Naive B cell (primary cell): ENCODE measurements around the gene ZIC4. TPM values are rescaled to one million over a fixed set of nuclear protein-coding genes. Genes with fewer than 3 reads are reported as not detected.

ENCODE experiments used
- ATAC-seq, 2 donors: fragments of 150-1000 bp; cut with Tn5 transposase; 2 replicates each; pipeline ENCODE4 v1.10.0; 2021; ENCODE audit warnings: low read depth in 2 of 2, mild to moderate bottlenecking in 2 of 2, moderate library complexity in 2 of 2
- DNase-seq: peaks from one replicate; pipeline ENCODE4 v3.0.0; 2022
- H3K27ac Mint-ChIP-seq, 6 donors: one replicate each; pipeline ENCODE4 v1.8.0; 2020 to 2022; ENCODE audit warnings: mild to moderate bottlenecking in 6 of 6, mixed read lengths in 6 of 6, moderate library complexity in 5 of 6, inconsistent platforms in 2 of 6
- H3K27me3 Mint-ChIP-seq, 3 donors: one replicate each; pipeline ENCODE4 v1.8.0; 2021 to 2022; ENCODE audit warnings: mixed read lengths in 3 of 3, mild to moderate bottlenecking in 1 of 3
- H3K36me3 Mint-ChIP-seq, 2 donors: one replicate each; pipeline ENCODE4 v1.8.0; 2020 to 2022; ENCODE audit warnings: mixed read lengths in 2 of 2, inconsistent platforms in 1 of 2, mild to moderate bottlenecking in 1 of 2
- H3K4me1 Mint-ChIP-seq, 3 donors: one replicate each; pipeline ENCODE4 v1.8.0; 2020 to 2022; ENCODE audit warnings: mixed read lengths in 3 of 3, inconsistent platforms in 1 of 3, mild to moderate bottlenecking in 1 of 3, moderate library complexity in 1 of 3
- H3K4me3 Mint-ChIP-seq, 8 donors: one replicate each; pipeline ENCODE4 v1.8.0; 2020 to 2022; ENCODE audit warnings: mild to moderate bottlenecking in 8 of 8, mixed read lengths in 8 of 8, moderate library complexity in 8 of 8, inconsistent platforms in 2 of 8
- H3K9me3 Mint-ChIP-seq, 7 donors: one replicate each; pipeline ENCODE4 v1.8.0; 2020 to 2022; ENCODE audit warnings: mixed read lengths in 7 of 7, mild to moderate bottlenecking in 5 of 7, inconsistent platforms in 2 of 7, moderate library complexity in 1 of 7
- polyA plus RNA-seq, 6 donors: library from polyadenylated mRNA; unstranded; fragments of 300-500 nt; fragmentation: Illumina TruSeq; gene quantifications; one replicate each; pipeline ENCODE4 v1.2.3, GENCODE V29; 2021; ENCODE audit warnings: low read depth in 6 of 6

ZIC4 gene
- polyA plus RNA-seq, 6 donors from 2014 or later = not detected

DNA sequence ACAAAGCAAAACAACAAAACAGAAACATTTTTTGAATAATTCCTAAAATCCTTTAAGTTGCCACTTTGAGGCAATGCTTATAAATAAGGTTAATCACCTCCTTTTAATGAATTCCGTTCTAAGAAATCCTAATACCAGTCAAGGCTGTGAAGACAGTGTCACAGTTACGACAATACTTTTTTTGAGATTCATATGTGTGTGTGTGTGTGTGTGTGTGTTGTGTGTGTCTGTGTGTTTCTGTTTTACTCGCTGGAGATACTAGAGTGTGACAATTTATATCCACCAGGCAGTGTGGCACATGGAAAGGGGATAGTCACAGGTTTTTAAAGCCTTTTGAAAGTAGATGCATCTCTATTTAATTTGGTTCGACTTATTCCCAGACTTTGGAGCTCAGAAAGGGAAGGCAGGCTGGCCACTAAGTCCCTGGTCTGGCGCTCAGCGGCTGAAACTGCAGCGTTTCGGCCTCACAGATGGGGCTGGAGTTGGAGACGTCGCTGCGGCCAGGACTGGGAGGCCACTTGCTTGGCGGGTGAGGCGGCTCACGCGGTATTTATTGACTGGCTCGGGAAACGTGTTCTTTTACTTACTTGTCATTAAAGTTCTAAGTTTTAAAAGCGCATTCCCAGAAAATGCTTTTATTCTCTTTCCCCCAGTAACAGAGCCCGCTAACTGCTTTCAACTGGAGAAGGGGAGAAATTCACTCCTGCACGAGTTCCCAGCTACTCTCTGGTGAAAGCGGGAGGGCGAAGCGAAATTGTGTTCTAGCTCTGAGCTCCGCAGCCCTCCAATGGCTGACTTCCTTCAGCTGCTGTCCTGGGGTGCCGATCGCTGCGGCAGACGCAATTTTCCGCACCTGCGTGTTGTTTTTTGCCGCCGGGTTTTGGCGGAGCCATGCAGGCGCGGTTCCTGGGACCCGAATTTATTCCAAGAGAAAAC is 16.5 kb upstream of the ZIC4 start:
- DNase-seq (no peak), ATAC-seq (no peak)
- H3K27me3 Mint-ChIP-seq = peaks cover 39 to 67% (median 51%) of the 10 kb centered on the region in 3 donors
- peak overlapping the region in 2 of 6 donors; percentile 3 to 56 for H3K27ac Mint-ChIP-seq
- peaks cover 0 to 26% (median 15%) of the 10 kb centered on the region in 7 donors for H3K9me3 Mint-ChIP-seq
- peaks cover 3 to 8% of the 10 kb centered on the region in 2 donors for H3K36me3 Mint-ChIP-seq
- H3K4me1 Mint-ChIP-seq = peaks cover 0 to 7% (median 4%) of the 10 kb centered on the region in 3 donors
- peak overlapping the region in 2 of 8 donors; percentile 29 to 38 for H3K4me3 Mint-ChIP-seq

DNA sequence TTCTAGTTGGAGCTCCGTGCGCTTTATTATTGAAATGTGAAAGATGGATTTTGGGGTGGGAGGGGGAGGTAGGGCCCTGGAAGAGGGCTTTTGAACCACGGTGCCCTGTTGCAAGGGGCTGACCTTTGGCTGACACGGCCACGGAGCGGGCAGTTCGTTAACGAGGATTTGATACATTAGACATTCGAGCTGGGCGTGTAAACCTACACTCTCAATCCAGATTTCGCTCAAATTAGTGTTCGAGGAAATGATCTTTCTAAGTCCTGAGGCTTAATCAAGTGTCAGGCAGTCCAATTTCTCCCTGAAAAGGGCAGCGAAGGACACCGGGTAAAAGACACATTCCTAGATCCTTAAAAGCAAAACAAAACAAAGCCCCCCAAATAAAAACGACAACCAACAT is 15.9 kb upstream of the ZIC4 start:
- DNase-seq (no peak), ATAC-seq (no peak)
- peaks cover 45 to 68% (median 58%) of the 10 kb centered on the region in 3 donors for H3K27me3 Mint-ChIP-seq

DNA sequence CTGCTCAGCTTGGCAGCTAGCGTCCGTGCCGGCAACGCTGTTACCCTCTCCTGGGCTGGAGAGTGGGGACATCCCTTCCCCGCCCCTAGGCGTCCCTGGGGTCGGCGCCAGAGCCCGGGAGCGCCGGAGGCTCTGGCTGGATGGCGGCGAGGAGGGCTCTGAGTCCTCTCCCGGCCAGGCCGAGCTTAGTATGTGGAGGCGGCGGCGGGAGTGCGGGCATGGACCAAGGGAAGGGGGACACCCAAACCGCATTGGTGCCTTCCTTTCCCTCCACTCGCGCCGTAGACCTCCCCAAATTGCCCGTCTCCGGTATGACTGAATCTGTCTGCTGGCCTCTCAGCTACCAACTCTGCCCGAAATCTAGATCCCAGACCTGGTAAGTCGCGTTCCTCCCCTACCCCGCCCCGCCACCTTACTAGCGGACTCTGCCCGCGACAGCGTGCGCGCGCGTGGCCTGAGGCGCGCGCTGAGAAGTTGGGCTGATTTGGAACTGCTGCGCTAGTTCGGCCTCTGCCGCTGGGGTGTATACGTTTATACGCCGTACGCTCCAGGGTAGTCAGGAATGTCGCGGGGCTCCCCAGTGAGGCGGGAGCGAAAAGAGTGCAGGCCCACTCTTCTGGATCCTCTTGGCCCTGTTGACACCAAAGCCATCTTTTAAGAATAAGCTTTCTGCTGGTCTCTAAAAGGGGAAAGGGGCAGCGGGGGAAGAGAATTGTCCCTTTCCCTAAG is 15.0 kb upstream of the ZIC4 start:
- Mint-ChIP-seq H3K27me3 (peaks cover 49 to 74% (median 62%) of the 10 kb centered on the region in 3 donors), H3K27ac (no peak overlapping the region), H3K9me3 (peaks cover 0 to 28% (median 15%) of the 10 kb centered on the region in 7 donors), H3K4me1 (peaks cover 0 to 7% (median 4%) of the 10 kb centered on the region in 3 donors), H3K4me3 (no peak overlapping the region), H3K36me3 (peaks cover 3 to 8% of the 10 kb centered on the region in 2 donors)
- DNase-seq = no peak
- ATAC-seq = no peak

More for the DNA sequence above, 15.9 kb upstream of the ZIC4 start:
- peaks cover 0 to 7% (median 4%) of the 10 kb centered on the region in 3 donors for H3K4me1 Mint-ChIP-seq
- peaks cover 0 to 28% (median 15%) of the 10 kb centered on the region in 7 donors for H3K9me3 Mint-ChIP-seq
- peaks cover 3 to 8% of the 10 kb centered on the region in 2 donors for H3K36me3 Mint-ChIP-seq
- H3K4me3 Mint-ChIP-seq = no peak overlapping the region
- peak overlapping the region in 2 of 6 donors; percentile 3 to 32 for H3K27ac Mint-ChIP-seq

DNA sequence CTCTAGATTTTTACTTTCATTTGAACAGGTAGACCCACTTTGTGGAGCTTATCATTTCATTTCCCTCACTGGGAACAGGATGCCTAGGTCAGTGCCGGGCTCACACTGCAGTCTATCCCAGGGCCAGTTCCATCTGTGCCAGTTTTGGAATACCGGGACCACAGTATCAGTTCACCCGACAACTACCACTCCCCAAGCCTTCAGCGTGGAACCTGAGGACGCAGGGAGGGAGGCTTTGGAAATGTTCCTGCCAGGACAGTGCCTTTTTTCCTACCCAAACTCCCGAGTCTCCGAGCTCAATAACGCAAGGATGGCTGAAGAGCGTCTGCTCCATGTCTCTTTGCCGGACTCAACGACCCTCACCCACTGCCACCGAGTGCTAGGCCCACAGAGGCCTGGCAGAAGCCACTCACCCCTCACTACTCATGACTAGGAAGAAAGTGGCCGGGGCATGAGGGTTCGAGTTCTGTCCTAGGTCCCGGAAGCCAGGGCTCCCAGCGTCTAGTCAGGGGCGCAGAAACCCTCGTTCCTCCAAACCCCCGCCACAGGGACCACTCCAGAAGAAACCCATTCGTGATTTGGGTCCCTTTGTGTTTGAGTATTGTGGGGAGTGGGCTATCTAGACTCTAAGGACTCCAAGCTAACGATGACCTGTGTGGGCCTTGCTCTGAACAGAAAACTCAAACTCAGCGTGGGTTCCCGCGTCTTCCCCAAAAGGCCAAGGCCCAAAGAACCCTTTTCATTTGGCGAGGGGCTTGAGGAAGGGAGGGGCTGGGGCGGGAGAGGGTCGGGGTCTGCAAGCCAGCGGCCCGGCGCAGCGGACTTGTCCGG is 14.2 kb upstream of the ZIC4 start:
- Mint-ChIP-seq H3K4me3 (peak overlapping the region in 1 of 8 donors; percentile 16), H3K36me3 (peaks cover 3 to 8% of the 10 kb centered on the region in 2 donors), H3K4me1 (peaks cover 0 to 7% (median 4%) of the 10 kb centered on the region in 3 donors), H3K27ac (peak overlapping the region in 1 of 6 donors; percentile 10), H3K27me3 (peaks cover 56 to 80% (median 67%) of the 10 kb centered on the region in 3 donors), H3K9me3 (peaks cover 0 to 36% (median 15%) of the 10 kb centered on the region in 7 donors)
- no peak for DNase-seq
- ATAC-seq = no peak

DNA sequence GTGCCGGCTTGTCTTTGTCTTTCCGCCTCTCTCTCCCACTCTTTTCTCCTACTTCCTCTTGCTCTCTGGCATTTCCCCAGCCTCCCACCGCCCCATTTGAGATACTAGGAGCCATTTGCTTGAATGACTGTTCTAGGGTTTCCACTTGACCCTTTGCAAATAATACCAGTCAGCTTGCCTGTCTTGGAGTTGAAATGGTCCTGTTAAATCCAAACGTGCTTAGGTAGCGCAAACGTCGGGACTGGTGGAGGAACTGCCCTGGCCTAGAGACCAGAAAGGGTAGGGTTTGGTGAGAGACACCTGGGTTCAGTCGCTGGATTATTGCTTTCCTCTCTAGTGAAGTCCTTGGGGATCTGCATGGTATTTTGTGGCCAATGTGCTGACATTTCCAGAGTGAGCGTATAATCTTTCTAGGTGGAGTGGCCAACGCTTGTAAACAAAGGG is 13.5 kb upstream of the ZIC4 start:
- H3K4me3 Mint-ChIP-seq = peak overlapping the region in 3 of 8 donors; percentile 16 to 69 (median 37)
- DNase-seq (no peak), ATAC-seq (no peak)
- peaks cover 0 to 41% (median 19%) of the 10 kb centered on the region in 7 donors for H3K9me3 Mint-ChIP-seq
- peaks cover 61 to 85% (median 73%) of the 10 kb centered on the region in 3 donors for H3K27me3 Mint-ChIP-seq
- H3K4me1 Mint-ChIP-seq = peaks cover 0 to 7% (median 4%) of the 10 kb centered on the region in 3 donors
- H3K36me3 Mint-ChIP-seq = peaks cover 3 to 8% of the 10 kb centered on the region in 2 donors
- peak overlapping the region in 1 of 6 donors; percentile 80 for H3K27ac Mint-ChIP-seq

DNA sequence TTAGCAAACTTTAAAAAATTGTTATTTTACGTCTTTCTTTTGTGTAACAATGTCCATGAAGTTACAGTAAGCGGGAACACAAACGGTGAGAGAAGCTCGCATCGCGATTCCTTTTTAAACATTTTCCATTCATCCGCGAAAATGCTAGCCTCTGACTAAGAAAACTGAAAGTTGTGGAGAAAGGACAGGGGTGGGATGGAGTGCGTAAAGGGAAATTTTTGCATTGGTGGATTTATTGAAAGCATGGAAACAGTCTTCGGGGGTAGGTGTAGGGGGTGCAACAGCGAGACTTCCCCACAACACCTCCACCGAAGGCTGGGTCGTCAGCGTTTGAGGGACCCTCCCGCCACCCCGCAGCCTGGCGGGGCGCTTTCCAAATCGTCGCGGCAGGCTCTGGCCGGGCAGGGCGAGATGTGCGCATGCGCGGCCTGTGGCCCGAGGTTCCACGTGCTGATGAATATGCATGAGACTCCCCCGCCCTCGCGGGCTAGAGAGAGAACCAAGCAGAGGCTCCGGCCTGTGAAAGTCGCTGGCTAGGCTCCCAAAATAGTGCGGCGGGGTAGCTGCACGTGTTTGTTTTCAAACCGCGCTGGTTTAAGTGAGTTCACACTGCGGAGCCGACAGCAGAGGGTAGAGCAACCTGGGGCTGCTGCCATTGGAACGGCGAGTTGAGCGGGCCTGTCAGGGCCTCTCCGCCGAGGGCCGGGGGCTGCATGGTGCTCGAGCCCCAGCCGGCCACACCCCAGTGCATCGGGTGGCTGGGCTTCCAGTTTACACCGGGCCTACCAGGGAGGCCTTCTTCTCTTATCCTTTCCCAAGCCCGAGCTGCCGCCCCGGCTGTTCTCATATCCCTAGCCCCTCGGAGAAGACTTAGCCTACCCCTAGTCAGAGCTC is 12.7 kb upstream of the ZIC4 start:
- Mint-ChIP-seq H3K4me3 (peak overlapping the region in 1 of 8 donors; percentile 37), H3K4me1 (peaks cover 0 to 7% (median 4%) of the 10 kb centered on the region in 3 donors), H3K9me3 (peaks cover 0 to 48% (median 19%) of the 10 kb centered on the region in 7 donors), H3K36me3 (peaks cover 3 to 8% of the 10 kb centered on the region in 2 donors), H3K27me3 (peaks cover 67 to 86% (median 73%) of the 10 kb centered on the region in 3 donors), H3K27ac (peak overlapping the region in 1 of 6 donors; percentile 80)
- DNase-seq (no peak), ATAC-seq (no peak)

DNA sequence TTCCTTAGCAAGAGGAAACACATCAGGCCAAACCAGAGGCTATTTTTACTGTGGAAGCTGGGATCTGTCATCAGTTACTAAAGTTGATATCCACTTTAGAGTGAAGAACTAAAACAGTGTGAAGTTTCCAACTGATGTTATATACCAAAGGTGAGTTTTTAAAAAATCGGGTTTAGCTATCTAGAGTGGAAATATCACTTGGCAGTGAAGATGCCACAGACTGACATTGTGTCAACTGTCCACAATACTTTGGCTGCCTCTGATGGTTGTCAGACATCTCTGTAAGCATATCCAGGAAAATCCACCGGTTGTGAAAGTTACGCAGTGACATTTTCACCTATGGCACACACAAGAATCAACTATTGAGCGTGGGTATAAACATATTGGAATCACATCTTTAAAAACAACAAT is 12.0 kb upstream of the ZIC4 start:
- ATAC-seq (no peak), DNase-seq (no peak)
- peaks cover 67 to 83% (median 71%) of the 10 kb centered on the region in 3 donors for H3K27me3 Mint-ChIP-seq
- peaks cover 3 to 11% of the 10 kb centered on the region in 2 donors for H3K36me3 Mint-ChIP-seq
- H3K9me3 Mint-ChIP-seq = peaks cover 0 to 48% (median 20%) of the 10 kb centered on the region in 7 donors
- peaks cover 4 to 10% (median 5%) of the 10 kb centered on the region in 3 donors for H3K4me1 Mint-ChIP-seq
- H3K27ac Mint-ChIP-seq = no peak overlapping the region
- H3K4me3 Mint-ChIP-seq = no peak overlapping the region

DNA sequence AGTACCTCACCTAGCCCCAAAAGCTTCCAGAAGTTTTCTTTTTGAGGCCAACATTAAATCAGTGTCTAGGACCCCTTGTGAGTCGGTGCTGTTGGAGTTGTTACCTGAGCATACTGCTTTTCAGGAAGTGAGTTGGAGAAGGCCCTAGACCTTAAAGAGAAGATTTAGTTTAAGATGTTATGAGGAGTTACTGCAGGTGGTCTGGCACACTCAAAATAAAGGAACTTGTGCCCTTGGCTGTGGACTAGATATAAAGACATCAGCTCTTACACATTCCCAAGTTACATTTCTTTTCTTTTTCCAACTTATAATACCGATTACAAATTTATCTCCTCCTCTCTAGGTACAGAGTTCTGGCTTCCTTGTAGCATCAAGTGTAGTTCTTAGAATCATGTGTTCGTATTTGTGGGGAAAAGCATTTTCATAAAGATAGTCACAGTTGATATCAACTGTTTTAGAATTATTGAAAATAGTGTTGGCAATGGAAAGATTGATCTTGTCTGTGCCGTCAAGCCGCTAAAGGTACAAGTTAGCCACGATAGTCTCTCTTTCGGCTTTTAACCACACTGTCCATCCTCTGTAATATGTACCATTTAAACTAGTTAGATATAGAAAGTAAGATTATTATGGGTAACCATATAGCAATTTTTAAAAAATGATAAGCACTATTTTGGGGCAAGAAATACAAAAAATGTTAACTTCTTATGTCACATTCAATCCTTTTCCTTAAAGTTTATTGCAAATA is 11.4 kb upstream of the ZIC4 start:
- DNase-seq (no peak), ATAC-seq (no peak)
- H3K36me3 Mint-ChIP-seq = peaks cover 3 to 17% of the 10 kb centered on the region in 2 donors
- H3K9me3 Mint-ChIP-seq = peaks cover 0 to 47% (median 16%) of the 10 kb centered on the region in 7 donors
- peaks cover 8 to 15% (median 10%) of the 10 kb centered on the region in 3 donors for H3K4me1 Mint-ChIP-seq
- no peak overlapping the region for H3K27ac Mint-ChIP-seq
- peaks cover 70 to 82% (median 73%) of the 10 kb centered on the region in 3 donors for H3K27me3 Mint-ChIP-seq
- no peak overlapping the region for H3K4me3 Mint-ChIP-seq

DNA sequence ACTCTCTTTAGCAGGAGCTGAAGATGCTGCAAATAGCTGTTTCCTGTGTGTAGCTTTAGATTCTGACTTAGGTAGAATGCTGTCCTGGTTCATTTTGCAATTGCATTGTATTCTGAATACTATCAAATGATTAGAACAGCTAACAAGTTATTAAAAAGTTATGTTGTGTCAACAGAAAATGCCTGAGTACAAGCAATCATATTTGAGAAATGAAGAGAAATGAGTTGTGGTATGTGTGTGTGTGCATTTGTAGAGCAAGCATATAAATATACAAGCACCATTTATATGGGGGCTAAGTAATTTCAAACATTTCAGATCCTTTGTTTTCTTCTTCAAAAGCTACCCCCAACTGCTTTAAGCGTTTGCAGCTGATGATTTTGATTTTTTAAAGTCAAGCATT is 10.6 kb upstream of the ZIC4 start:
- peaks cover 0 to 39% (median 12%) of the 10 kb centered on the region in 7 donors for H3K9me3 Mint-ChIP-seq
- H3K36me3 Mint-ChIP-seq = peaks cover 0 to 17% of the 10 kb centered on the region in 2 donors
- ATAC-seq (no peak), DNase-seq (no peak)
- no peak overlapping the region for H3K27ac Mint-ChIP-seq
- no peak overlapping the region for H3K4me3 Mint-ChIP-seq
- peaks cover 62 to 80% (median 71%) of the 10 kb centered on the region in 3 donors for H3K27me3 Mint-ChIP-seq
- peaks cover 8 to 19% (median 15%) of the 10 kb centered on the region in 3 donors for H3K4me1 Mint-ChIP-seq

DNA sequence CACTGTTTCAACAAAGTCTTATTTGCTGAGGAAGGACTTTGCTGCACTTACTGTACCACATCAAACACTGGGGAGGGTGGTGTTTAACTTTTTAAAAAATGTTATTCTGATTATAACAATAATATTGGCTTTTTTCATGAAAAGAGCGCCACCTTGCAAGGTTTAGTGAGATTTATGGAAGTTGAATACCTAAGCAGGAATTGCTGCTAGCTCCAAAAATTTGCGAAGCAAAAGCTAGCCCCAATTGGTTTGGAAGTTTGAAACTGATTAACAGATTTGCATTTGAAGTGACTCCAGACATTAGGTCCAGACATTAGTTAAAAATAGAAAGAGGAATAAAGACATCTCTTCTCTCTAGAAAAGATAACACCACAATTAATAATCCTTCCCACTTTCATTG is 9.5 kb upstream of the ZIC4 start:
- no peak for ATAC-seq
- Mint-ChIP-seq H3K4me3 (no peak overlapping the region), H3K27ac (peak overlapping the region in 1 of 6 donors; percentile 60), H3K27me3 (peaks cover 69 to 84% (median 78%) of the 10 kb centered on the region in 3 donors), H3K36me3 (peaks cover 0 to 26% of the 10 kb centered on the region in 2 donors), H3K9me3 (peaks cover 3 to 44% (median 16%) of the 10 kb centered on the region in 7 donors), H3K4me1 (peaks cover 10 to 28% (median 26%) of the 10 kb centered on the region in 3 donors)
- no peak for DNase-seq

DNA sequence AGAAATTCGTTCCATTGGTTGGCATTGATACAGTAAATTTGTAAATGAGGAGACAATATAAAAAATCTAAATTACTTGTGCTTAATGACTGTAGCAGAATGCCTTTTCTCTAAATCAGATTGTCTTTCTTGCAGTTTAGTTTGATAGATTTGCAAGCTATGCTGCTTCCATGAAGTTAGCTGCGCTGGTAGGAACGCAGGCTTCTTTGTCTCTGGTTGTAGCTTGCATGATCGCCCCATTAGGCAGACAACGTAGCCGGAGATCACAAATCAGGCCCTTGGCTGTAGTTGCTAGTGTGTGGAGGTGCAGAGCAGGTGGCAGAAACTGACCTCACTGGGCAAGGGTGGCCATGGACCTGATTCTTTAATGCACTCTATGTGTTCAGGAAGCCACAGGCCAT is 8.9 kb upstream of the ZIC4 start:
- H3K27me3 Mint-ChIP-seq = peaks cover 66 to 82% (median 76%) of the 10 kb centered on the region in 3 donors
- ATAC-seq (no peak), DNase-seq (no peak)
- H3K4me3 Mint-ChIP-seq = no peak overlapping the region
- H3K4me1 Mint-ChIP-seq = peaks cover 13 to 30% (median 27%) of the 10 kb centered on the region in 3 donors
- peaks cover 3 to 44% (median 16%) of the 10 kb centered on the region in 7 donors for H3K9me3 Mint-ChIP-seq
- no peak overlapping the region for H3K27ac Mint-ChIP-seq
- peaks cover 0 to 28% of the 10 kb centered on the region in 2 donors for H3K36me3 Mint-ChIP-seq
